GM21367 (cell line): ENCODE results near the gene TPX2.
"Not testable (repeated sequence)": the region's sequence is repeated elsewhere in the genome, so short reads cannot be mapped to it uniquely, and the experiment has no call there.

ENCODE experiments used
- ATAC-seq: cut with Tn5 transposase; IDR thresholded peaks from one replicate; pipeline ENCODE4 v1.9.1; 2021; ENCODE audit not compliant: unreplicated experiment

The TPX2 gene

GRCh38 chr20:31720486-31721407 is 18.3 kb upstream of the TPX2 start:
- ATAC-seq, result no peak

DNA sequence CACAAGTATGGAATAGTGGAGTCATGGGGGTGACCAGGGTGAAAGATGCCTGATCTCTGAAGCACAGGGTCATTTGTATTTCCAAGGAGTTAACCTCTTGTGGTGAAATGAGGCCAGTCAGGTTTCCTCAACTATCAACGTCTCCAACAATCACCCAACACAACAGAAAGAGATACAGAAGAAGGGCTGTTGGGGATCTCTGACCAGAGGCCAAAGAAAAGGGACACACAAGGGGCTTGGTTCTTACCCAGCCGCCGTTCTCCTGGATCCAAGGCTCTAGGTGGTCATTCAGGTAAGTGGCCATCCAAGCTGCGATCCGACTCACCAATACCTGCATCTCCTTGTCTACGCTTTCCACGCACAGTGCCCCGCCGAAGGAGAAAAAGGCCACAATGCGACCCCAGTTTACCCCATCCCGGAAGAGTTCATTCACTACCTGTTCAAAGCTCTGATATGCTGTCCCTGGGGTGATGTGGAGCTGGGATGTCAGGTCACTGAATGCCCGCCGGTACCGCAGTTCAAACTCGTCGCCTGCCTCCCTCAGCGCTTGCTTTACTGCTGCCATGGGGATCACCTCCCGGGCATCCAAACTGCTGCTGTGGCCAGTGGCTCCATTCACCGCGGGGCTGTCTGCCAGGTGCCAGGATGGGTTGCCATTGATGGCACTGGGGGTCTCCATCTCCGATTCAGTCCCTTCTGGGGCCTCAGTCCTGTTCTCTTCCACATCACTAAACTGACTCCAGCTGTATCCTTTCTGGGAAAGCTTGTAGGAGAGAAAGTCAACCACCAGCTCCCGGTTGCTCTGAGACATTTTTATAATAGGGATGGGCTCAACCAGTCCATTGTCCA is 17.5 kb upstream of the TPX2 start:
- ATAC-seq, result no peak

- no peak for ATAC-seq
These were observed 16.6 kb upstream of the TPX2 start, which contains the start of gene BCL2L1 for GRCh38 chr20:31722257-31723068. TSS of gene BCL2L1 (minus strand) at chr20:31722868. CDS start at chr20:31722218, 650 bp downstream.

- no peak for ATAC-seq
These were observed 16.1 kb upstream of the TPX2 start for GRCh38 chr20:31723069-31723318.

DNA sequence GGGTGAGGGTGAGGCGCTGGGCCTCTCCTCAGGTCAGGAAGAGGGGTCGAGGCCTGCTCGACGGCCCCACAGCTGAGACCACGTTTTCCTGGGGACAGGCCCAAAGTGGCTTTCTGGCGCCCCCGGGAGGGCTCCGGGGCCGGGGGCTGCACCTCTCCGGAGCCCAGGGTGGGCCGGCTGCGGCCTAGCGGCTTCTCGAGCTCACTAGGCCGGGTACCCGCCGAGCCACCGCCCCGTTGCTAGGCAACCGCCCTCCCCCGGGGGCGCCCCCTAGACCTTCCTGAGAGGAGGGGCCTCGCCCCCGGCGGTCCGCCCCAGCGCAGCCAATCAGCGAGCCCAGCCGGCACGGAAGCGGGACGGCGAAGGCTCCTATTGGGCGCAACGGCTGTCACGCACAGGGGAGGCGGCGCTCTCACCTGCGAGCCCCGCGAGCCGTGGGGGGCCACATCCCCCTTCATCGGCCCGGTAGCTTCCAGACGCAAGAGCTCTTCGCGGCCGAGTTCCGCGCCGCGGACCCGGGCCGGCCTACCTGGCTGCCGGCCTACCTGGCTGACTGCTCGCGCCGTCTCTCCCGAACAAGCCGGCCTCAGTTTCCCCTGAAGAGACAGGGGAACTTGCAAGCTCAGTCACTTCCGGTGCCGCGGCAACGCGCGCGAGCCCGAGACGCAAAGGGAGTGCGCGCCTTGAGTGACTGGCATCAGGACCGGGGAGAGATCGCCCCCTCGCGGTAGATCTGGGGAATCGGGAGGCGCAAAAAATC is 15.6 kb upstream of the TPX2 start:
- peak; percentile 79 for ATAC-seq

DNA sequence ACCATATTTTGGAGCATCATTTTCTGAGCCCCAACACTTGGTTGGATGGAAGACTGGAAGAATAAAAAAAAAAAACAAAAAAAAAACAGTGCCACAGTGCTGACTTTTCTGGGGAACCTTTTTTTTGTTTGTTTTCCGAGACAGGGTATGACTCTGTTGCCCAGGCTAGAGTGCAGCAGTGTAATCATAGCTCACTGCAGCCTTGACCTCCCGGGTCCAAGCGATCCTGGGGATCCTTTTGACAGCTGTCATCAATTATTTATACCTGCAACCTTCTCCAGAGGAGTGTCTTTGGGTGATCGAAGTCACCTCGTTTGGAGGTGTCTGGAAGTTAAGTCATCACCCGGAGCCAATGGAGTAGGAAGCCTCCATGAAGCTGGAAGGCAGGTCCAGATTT is 7.8 kb upstream of the TPX2 start:
- ATAC-seq, result no peak

- no peak for ATAC-seq
These were observed 474 bp downstream of the TPX2 start for GRCh38 chr20:31739550-31739977.

GRCh38 chr20:31740208-31740607 is 1.1 kb downstream of the TPX2 start:
- ATAC-seq, result no peak

- no peak for ATAC-seq
These were observed 1.7 kb downstream of the TPX2 start for GRCh38 chr20:31740656-31741323.

DNA sequence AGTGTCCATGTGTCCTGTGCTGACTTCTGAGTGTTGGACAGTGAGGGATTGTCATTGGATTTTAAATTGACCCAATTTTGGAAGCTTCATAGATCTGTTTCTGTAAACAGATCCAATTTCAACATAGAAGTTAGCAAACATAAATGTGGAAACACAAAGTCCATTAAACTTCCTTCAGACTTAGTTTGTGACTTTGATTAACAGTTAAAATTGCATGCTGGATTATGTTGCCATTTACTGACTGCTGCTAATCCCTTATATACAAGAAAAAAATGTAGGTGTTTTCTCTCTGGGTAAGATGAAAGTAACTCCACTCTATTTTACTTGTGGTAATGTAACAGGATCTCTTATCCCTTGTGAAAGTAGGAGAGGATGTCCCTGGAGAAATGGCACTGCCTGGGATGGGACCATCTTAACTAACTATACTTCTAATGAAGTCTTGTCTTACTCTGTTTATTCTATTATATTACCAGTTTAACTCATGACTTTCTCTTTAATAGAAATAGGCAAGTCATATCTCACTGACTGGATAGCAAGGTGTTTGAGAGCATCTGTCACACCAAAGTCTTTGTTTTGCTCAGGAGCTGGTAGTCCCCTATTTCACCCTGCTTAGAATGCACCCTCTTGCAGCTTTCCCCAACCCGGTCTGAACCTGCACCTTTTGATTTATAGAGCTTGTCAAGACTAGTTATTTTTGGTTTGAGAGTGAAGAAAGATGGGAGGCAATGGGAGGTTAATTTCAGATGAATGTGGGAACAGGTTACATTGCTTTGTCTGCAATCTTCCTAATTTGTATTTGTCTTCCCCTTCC is 7.2 kb downstream of the TPX2 start:
- ATAC-seq, result no peak

DNA sequence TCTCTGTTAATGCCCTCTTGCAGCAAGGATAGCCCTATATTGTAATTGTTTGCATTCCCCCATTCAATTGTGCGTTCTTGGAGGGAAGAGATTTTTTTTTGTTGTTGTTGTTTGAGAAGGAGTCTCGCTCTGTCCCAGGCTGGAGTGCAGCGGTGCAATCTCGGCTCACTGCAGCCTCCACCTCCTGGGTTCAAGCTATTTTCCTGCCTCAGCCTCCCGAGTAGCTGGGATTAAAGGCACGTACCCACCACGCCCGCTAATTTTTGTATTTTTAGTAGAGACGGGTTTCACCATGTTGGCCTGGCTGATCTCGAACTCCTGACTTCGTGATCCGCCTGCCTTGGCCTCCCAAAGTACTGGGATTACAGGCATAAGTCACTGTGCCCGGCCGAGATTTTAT is 7.9 kb downstream of the TPX2 start:
- not testable (repeated sequence) for ATAC-seq

DNA sequence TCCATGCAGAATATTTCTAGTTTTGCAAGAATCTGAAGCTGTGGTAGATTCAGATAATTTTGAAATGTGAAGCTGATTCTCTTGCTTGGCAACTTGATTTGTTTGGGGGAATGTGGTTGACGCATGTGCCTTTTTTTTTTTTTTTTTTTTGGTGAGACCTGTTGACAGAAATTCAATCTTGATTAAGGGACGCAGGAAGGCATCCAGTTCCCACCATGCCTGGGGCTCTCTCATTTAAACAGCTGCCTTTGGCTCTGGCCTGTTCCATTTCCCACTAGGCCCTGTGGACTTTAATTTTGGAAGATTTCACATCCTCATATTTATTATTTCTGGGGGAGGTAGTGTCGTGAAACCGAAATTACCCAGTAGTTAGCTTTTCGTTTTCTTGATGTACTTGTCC is 8.6 kb downstream of the TPX2 start:
- no peak for ATAC-seq

DNA sequence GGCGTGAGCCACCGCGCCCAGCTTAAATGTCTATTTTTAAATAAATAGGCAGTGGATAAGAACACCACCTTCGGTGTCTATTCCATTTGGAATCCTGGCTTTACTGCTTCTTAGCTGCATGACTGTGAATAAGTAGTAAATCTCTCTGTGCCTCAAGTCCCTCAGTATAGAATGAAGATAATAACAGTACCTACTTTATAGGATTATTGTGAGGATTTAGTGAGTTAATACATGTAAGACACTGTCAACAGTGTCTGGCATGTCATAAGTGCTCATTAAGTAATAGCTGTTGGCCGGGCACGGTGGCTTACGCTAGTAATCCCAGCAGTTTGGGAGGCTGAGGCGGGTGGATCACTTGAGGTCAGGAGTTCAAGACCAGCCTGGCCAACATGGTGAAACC is 10.1 kb downstream of the TPX2 start:
- ATAC-seq, result no peak

GRCh38 chr20:31751126-31751525 is 12.0 kb downstream of the TPX2 start:
- ATAC-seq, result no peak

DNA sequence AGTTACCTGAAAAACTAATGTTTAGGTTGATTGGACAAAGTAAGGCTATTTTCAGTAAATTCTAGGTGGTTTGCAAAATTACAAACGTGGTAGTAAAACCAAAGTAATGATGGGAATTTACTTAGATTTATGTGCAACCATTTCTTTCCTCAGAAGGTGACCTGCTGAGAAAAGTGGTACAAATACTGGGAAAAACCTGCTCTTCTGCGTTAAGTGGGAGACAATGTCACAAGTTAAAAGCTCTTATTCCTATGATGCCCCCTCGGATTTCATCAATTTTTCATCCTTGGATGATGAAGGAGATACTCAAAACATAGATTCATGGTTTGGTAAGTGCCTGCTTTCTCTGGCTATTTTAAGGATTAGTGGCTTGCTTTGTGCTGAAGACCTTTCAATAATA is 18.2 kb downstream of the TPX2 start:
- ATAC-seq, result no peak

GRCh38 chr20:31758521-31758920 is 19.4 kb downstream of the TPX2 start:
- no peak for ATAC-seq

GRCh38 chr20:31758991-31759390 is 19.9 kb downstream of the TPX2 start:
- no peak for ATAC-seq

- ATAC-seq, result no peak
These were observed 20.9 kb downstream of the TPX2 start for GRCh38 chr20:31759836-31760518.
